GM15510 (cell line): ENCODE data around the gene DMKN.

Experiments
- POLR2A ChIP-seq: IDR thresholded peaks from 3 replicates; pipeline ENCODE4 v1.6.1; 2011; ENCODE audit warnings: borderline replicate concordance; ENCODE audit not compliant: insufficient read length; ENCODE audit errors: extremely low read depth

The DMKN gene

GRCh38 chr19:35513628-35514281 lies at the start of gene DMKN:
Gene DMKN, minus strand, starts transcription at chr19:35513649. Its CDS starts 174 bp downstream, at chr19:35513475.
- TF ChIP-seq POLR2A = no peak

- no peak for TF ChIP-seq POLR2A
These were observed 49.3 kb upstream of the DMKN start for GRCh38 chr19:35562776-35563175.

GRCh38 chr19:35562336-35562735 lies 48.9 kb upstream of the DMKN start:
- no peak for TF ChIP-seq POLR2A

GRCh38 chr19:35561436-35561835 lies 48.0 kb upstream of the DMKN start:
- no peak for TF ChIP-seq POLR2A

GRCh38 chr19:35560677-35561076 lies 47.2 kb upstream of the DMKN start:
- TF ChIP-seq POLR2A = no peak

- no peak for TF ChIP-seq POLR2A
These were observed 46.8 kb upstream of the DMKN start for GRCh38 chr19:35560271-35560670.

GRCh38 chr19:35559781-35560180 lies 46.3 kb upstream of the DMKN start:
- TF ChIP-seq POLR2A = no peak

- no peak for TF ChIP-seq POLR2A
These were observed 45.8 kb upstream of the DMKN start for GRCh38 chr19:35559281-35559659.

- TF ChIP-seq POLR2A = no peak
These were observed 45.2 kb upstream of the DMKN start for GRCh38 chr19:35558400-35559280.

GRCh38 chr19:35557539-35558399 lies 44.3 kb upstream of the DMKN start:
- TF ChIP-seq POLR2A = no peak

- no peak for TF ChIP-seq POLR2A
These were observed 43.5 kb upstream of the DMKN start for GRCh38 chr19:35556846-35557538.

- TF ChIP-seq POLR2A = no peak
These were observed 42.7 kb upstream of the DMKN start for GRCh38 chr19:35556025-35556590.

- TF ChIP-seq POLR2A = no peak
These were observed 42.0 kb upstream of the DMKN start for GRCh38 chr19:35555301-35556005.
